DMS53 (cell line): ENCODE data around the gene VAV3.
A peak's percentile ranks its signal among the peaks of the same experiment; 100 is the strongest.

Experiments
- DNase-seq: peaks from one replicate; lab custom pipeline; 2025; lab: John Stamatoyannopoulos, UW

VAV3 gene

DNA sequence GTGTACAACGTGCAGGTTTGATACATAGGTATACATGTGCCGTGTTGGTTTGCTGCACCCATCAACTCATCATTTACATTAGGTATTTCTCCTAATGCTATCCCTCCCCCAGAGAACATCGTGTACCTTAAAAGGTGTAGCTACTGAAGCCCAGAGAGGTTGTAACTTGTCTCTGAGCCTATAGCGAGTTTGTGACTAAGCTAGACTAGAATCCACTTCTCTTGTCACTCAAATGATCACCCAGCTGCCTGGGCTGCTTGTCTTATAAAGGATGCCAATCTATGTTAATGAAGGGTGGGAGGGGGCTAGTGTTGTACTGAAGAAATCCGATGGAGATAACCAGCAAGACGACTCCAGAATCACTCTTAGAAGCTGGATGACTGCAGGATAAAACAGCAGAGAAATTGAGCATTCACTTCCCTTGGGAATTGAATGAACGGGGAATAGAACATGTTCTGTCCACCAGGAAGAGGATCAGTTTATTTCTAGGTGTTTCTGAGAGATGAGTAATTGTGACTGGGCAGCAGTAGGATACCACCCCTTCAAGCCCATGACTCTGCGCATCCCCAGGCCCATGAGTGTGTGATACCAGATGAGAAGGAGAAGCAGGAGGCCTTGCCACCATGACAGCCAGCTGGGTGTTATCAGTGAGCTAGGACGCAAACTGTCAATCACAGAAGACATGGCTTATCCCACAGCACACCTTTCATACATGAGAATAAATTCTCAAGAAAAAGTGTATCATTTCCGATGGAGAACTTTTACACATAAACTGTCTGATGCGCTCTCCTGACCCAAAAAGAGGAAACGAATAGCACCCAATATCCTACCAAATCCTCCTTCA is 433.7 kb downstream of the VAV3 start:
- DNase-seq, result peak; percentile 24

DNA sequence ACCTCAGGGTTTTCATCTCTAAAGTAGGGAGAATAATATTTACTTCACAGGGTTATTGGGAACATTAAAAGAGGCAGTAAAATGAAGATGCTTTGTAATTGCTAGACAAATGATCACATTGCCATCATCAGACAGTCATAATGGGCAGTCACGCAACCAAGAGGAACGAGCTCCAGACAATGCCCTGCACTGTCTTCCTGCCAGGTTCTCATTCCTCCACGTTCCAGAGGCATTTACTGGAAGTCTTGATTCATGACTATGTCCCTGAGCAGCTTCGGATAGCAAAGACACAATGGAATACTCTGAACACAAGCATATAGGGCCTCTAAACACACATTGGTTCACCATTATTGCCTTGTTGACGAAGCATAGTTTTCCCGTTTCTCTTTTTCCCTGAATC is 434.4 kb downstream of the VAV3 start:
- DNase-seq, result no peak

DNA sequence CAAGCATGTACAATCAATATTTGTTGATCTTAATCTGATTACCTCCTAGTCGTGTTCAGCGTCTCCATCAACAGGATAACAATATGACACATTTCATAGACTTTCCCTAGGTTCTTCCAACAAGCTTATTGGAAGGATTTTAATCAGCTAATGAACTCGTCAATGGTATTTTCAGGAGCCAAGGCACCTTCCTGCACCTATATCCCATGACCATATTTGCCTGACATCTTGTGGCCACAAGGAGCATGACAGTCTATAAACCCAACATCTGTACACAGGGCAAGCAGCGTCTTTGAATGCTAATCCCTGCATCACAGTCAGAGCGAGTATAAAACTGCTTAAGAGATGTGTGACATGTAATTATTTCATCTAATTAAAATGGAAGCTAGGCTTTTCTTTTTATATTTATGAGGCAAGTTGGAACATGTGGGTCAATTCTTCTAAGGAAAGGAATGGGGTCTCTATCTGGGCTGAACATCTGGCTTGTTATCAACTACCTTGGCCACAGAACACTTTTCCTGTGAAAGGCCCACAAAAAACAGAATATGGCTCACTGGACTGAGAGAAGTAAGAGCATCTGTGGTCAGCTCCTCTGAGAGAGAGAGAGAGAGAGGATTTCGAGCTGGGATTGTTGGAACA is 435.4 kb downstream of the VAV3 start:
- DNase-seq, result peak; percentile 84

DNA sequence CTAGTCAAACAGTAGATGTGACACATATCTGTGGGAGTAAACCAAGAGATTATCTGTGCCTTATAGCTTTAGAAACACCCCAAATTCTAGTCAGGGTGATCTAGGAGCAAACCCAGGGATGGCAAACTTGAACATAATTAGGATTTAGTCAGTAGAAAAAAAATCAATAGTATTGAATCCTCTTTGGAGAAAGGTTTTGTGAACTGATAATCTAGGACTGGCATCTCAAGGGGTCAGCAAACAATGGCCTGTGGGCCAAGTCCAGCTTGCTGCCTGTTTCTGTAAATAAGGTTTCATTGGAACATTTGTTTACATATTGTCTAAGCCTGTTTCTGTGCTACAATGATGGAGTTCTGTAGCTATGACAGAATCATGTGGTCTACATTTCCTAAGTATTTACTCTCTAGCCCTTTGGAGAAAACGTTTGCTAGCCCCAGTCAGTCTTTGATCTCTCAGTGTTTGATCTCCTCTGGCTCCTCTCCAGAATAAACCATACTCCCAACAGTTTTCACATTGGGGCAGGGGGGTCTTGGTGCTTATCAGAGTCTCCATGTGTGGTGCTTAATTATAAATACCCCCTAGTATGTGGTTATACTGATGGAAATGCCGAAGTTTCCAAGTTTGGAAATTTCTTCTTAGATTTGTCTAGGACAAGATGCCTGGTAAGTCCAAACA is 438.3 kb downstream of the VAV3 start:
- DNase-seq, result peak; percentile 88

DNA sequence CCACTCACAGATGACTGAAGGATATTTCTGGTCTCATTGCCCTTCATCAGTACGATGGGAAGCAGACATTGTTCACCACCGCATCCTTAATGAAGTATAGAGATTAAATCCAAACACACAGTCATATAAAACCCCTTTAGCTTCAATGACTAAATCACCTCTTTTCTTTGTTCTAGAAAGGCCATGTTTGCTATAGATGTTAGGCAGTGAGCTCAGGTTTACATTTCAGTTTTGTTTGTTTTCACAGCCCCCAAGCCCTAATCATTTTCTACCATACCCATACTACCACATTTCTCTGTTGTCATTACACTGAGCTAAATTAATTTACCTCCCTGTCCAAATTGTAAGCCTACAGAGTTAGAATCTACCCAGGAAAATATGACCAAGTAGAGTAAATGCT is 439.0 kb downstream of the VAV3 start:
- peak; percentile 68 for DNase-seq

DNA sequence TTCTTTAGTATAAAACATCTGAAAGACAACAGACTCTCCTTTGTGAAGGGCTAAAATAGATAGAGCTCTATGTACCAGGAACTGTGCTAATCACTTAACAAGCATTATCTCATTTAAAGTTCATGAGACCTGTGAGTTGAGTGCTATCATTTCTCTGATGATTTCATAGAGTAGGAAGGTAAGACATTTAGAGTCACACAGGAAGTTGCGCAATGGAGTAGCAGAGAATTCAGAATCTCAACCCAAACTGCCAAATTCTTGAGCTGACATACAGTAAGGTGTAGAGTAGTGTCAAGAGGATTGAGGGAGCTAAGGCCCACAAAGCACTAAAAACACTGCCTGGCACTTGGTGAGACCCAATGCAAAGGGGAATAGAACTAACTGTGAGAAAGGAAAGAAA is 439.8 kb downstream of the VAV3 start:
- peak; percentile 32 for DNase-seq

DNA sequence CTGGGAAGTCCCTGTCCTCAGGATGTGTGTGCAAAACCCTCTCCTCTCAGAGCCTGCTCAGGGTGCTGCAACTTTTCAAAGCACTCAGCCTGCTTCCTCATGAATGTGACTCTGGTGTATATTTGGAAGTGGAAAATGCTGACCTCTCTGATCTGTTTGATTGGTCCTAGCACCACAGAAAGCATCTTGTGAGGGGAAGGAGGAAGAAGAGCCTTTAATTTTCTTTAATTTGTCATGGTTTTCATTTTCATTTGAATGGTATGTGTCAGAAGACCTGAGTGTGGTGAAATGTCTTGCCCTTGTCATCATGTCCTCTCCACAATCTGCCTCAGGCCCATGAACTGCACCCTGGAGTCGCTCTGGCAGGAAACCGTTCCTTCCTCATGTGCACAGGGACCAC is 440.7 kb downstream of the VAV3 start:
- DNase-seq, result no peak

DNA sequence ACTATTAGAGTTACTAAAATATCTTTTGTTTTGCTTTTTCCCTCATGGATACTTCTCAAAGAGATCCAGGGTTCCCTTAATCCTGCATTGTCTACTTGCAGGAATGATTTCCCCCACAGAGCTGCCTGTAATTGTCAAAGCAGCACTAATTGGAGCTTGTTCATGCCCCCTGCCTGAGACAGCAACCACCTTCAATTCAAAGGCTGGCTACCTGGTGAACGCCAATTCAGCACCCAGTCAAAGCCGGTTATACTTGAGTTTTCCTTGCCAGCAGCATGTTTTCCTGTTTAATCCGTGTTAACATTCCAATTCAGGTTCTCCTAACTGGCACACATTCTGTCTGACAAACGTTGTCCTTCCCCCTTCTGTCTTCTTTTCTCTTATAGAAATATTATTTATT is 441.2 kb downstream of the VAV3 start:
- DNase-seq, result no peak

DNA sequence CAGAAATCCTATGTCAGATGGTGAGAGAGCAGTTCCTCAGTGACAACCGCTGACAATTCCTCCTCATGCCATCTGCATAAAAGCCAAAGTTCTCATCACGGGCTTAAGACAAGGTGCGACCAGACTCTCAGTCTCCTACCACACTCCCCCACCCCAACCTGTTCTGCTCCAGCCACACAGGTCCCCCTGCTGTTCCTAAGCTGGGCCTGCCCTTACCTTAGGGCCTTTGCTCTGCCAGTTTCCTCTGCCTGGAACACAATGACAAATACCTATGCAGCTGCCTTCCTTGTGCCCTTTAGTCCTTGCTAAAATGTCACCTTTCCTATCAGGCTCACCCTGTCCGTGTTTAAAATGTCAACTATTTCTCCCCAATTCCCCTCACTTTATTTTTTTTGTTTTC is 441.9 kb downstream of the VAV3 start:
- DNase-seq, result no peak
